Stimulated activated naive B cell treated with anti-CD40 and anti-IgM and Interleukin-4, amounts not matched to agents 10 μg/mL and 1 μg/mL and 100 μg/mL, for 72 hours (primary cell): Measurements from ENCODE around the gene DAAM1.
A peak's percentile ranks its signal among the peaks of the same experiment; 100 is the strongest.

ENCODE experiments used
- ATAC-seq, 2 donors: fragments of 150-1000 bp; cut with Tn5 transposase; replicated peaks; 2 replicates each; pipeline ENCODE4 v1.10.0; 2021; ENCODE audit warnings: moderate library complexity in 1 of 2
- DNase-seq: peaks from one replicate; pipeline ENCODE4 v3.0.0; 2021
- H3K27ac Mint-ChIP-seq: one replicate; pipeline ENCODE4 v1.8.0; 2022; ENCODE audit warnings: mild to moderate bottlenecking, mixed read lengths
- H3K27me3 Mint-ChIP-seq, 2 donors: one replicate each; pipeline ENCODE4 v1.8.0; 2022; ENCODE audit warnings: mixed read lengths in 2 of 2
- H3K36me3 Mint-ChIP-seq, 2 donors: one replicate each; pipeline ENCODE4 v1.8.0; 2022; ENCODE audit warnings: mixed read lengths in 2 of 2, mild to moderate bottlenecking in 1 of 2
- H3K4me1 Mint-ChIP-seq, 2 donors: one replicate each; pipeline ENCODE4 v1.8.0; 2022; ENCODE audit warnings: mixed read lengths in 2 of 2, mild to moderate bottlenecking in 1 of 2
- H3K4me3 Mint-ChIP-seq, 2 donors: one replicate each; pipeline ENCODE4 v1.8.0; 2022; ENCODE audit warnings: mild to moderate bottlenecking in 2 of 2, mixed read lengths in 2 of 2, moderate library complexity in 1 of 2
- H3K9me3 Mint-ChIP-seq, 2 donors: one replicate each; pipeline ENCODE4 v1.8.0; 2022; ENCODE audit warnings: mixed read lengths in 2 of 2, mild to moderate bottlenecking in 1 of 2

Gene DAAM1

DNA sequence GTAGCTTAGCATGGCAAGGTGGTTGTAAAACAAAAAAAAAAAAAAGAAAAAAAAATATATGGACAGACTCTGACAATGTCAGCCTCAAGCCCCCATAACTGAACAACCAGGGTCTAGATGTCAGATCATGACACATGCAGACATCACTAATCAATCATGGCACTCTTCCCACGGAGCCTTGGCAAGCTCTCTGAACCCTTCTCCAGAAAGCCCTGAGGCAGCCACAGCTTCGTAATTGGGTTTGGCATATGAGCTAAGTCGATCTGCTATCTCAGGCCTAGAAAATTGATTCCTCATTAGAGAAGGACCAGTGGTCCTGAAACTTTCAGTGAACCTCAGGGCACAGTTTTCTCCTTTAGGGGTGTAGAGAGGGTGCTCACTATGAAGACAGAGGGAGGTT, 164.5 kb downstream of the DAAM1 start:
- H3K27me3 Mint-ChIP-seq, result no peaks in the 10 kb centered on the region
- peaks cover 20 to 47% of the 10 kb centered on the region in 2 donors for H3K4me1 Mint-ChIP-seq
- DNase-seq (no peak), ATAC-seq (no peak)
- peaks cover 0 to 1% of the 10 kb centered on the region in 2 donors for H3K9me3 Mint-ChIP-seq
- peaks cover 12 to 19% of the 10 kb centered on the region in 2 donors for H3K36me3 Mint-ChIP-seq
- H3K27ac Mint-ChIP-seq, result no peak overlapping the region
- no peak overlapping the region for H3K4me3 Mint-ChIP-seq

DNA sequence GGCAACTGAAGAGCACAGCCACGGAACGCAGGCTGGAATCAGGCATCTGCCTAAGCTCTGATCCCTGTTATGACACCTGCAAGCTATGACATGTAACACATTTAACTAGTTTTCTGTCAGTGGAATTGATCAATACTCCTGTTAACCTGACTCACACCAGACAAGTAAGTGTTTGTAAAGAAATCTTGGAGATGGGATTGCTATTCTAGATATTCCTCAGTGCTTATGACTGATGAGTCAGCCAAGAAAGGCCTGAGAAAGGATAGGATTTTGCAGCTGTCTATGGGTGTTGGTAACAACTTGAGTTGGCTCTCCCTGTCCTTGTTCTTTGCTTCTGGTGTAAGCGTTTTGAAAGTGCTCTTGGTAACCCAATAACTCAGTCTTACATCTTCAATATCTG, 166.2 kb downstream of the DAAM1 start:
- H3K36me3 Mint-ChIP-seq, result peaks cover 11 to 19% of the 10 kb centered on the region in 2 donors
- H3K4me3 Mint-ChIP-seq, result no peak overlapping the region
- ATAC-seq (no peak), DNase-seq (no peak)
- no peaks in the 10 kb centered on the region for H3K27me3 Mint-ChIP-seq
- H3K4me1 Mint-ChIP-seq, result peaks cover 24 to 59% of the 10 kb centered on the region in 2 donors
- H3K27ac Mint-ChIP-seq, result no peak overlapping the region
- peaks cover 0 to 1% of the 10 kb centered on the region in 2 donors for H3K9me3 Mint-ChIP-seq

DNA sequence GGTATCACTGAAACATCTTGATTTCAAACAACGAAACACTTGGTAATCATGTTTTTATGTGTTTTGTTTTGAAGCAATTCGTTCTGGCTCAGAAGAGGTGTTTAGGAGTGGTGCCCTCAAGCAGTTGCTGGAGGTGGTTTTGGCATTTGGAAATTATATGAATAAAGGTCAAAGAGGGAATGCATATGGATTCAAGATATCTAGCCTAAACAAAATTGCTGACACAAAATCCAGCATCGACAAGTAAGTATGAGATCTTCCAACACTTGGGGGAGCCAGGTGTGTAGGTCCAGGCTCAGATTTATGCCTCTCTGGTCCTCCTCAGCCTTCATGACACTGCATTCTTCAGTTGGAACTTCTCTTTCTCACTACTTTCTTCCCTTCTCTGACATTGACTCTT, 166.6 kb downstream of the DAAM1 start:
- ATAC-seq (no peak), DNase-seq (no peak)
- Mint-ChIP-seq H3K27ac (no peak overlapping the region), H3K9me3 (peaks cover 0 to 1% of the 10 kb centered on the region in 2 donors), H3K4me1 (peaks cover 26 to 63% of the 10 kb centered on the region in 2 donors), H3K4me3 (no peak overlapping the region), H3K36me3 (peaks cover 11 to 19% of the 10 kb centered on the region in 2 donors), H3K27me3 (no peaks in the 10 kb centered on the region)

DNA sequence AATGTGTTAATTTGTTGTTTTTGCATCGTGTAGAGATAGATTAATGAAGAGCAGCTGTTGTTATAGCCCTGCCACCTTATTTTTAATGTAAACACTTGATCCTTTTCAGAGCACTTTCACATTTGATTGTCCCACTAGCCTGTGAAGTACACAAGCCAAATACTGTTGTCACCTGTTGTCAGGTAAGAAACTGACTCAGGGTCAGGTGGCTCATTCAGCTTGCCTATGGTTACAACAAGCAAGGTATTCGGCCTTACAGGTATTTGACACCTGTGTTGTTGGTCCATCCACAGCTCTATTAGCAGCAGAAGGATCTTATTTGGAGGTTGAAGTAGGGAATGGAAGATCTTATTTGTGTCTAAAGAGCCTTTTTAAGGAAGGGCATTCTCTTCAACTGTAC, 167.8 kb downstream of the DAAM1 start:
- H3K27me3 Mint-ChIP-seq, result no peaks in the 10 kb centered on the region
- H3K27ac Mint-ChIP-seq, result no peak overlapping the region
- no peak for DNase-seq
- peaks cover 34 to 76% of the 10 kb centered on the region in 2 donors for H3K4me1 Mint-ChIP-seq
- peaks cover 0 to 1% of the 10 kb centered on the region in 2 donors for H3K9me3 Mint-ChIP-seq
- no peak overlapping the region for H3K4me3 Mint-ChIP-seq
- peak; percentile 44 to 59 for ATAC-seq
- H3K36me3 Mint-ChIP-seq, result peaks cover 19% of the 10 kb centered on the region in 2 donors

DNA sequence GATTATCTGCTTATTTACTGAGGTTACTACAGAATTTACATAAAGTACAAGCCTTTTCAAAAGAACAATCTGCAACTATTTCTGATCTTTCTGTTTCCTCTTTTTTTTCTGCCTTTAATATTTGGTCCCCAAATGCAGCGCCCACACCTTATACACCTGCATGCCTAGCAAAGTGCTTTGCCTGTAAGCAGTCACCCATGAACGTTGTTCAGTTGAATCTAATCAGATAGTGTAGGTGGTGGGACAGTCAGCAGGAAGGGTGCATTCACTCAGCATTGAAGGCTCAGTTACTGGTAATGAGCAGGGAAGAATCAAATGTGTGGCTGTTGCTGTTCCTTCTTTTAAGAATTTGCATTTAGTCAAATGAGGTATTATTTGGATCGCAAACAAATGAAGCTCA, 168.3 kb downstream of the DAAM1 start:
- peak; percentile 47 for DNase-seq
- ATAC-seq, result peak; percentile 97
- peaks cover 0 to 1% of the 10 kb centered on the region in 2 donors for H3K9me3 Mint-ChIP-seq
- no peak overlapping the region for H3K27ac Mint-ChIP-seq
- H3K4me3 Mint-ChIP-seq, result peak overlapping the region; percentile 3 to 5
- H3K36me3 Mint-ChIP-seq, result peaks cover 19 to 22% of the 10 kb centered on the region in 2 donors
- H3K4me1 Mint-ChIP-seq, result peaks cover 37 to 79% of the 10 kb centered on the region in 2 donors
- H3K27me3 Mint-ChIP-seq, result no peaks in the 10 kb centered on the region

DNA sequence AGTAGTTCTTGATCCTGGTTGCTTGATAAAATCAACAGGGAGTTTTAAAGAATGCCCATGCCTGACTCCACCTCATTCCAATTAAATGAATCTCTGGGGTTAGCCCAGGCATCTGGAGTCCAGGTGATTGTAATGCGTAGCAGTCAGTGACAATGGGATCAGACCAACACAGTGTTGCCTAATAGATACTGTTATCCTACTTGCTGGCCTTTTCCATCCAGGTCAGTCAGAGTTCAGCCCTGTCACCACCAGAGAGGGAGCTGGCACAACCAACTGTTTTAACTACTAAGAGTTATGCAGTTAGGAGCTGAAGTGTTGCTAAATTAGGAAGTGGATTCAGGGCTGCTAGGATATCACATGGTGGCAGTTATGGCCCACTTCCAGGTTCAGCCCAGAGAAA, 169.6 kb downstream of the DAAM1 start:
- no peak for ATAC-seq
- DNase-seq, result no peak
- peaks cover 18 to 20% of the 10 kb centered on the region in 2 donors for H3K36me3 Mint-ChIP-seq

DNA sequence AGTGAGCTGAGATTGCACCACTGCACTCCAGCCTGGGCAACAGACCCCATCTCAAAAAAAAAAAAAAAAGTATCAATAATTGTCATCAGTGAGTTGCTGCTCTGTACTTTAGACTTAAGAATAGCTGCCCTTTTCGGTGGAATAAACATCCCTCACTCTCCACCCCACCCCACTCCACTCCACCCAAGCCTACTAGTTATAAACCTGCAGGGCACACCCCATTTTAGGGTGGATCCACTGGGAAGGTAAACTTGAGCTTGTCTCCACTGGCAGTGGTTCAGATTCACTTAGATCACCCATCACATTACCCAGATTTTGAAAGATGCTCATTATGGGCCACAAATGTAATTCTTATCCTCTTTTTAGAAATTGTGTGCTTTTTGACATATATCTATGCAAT, 170.3 kb downstream of the DAAM1 start:
- no peaks in the 10 kb centered on the region for H3K27me3 Mint-ChIP-seq
- H3K4me1 Mint-ChIP-seq, result peaks cover 35 to 73% of the 10 kb centered on the region in 2 donors
- peaks cover 17 to 20% of the 10 kb centered on the region in 2 donors for H3K36me3 Mint-ChIP-seq
- H3K27ac Mint-ChIP-seq, result no peak overlapping the region
- H3K9me3 Mint-ChIP-seq, result no peaks in the 10 kb centered on the region
- no peak overlapping the region for H3K4me3 Mint-ChIP-seq
- DNase-seq, result no peak
- ATAC-seq, result no peak

More for the DNA sequence above, 169.6 kb downstream of the DAAM1 start:
- Mint-ChIP-seq H3K27ac (no peak overlapping the region), H3K4me3 (no peak overlapping the region), H3K27me3 (no peaks in the 10 kb centered on the region), H3K4me1 (peaks cover 36 to 77% of the 10 kb centered on the region in 2 donors), H3K9me3 (peaks cover 0 to 1% of the 10 kb centered on the region in 2 donors)

DNA sequence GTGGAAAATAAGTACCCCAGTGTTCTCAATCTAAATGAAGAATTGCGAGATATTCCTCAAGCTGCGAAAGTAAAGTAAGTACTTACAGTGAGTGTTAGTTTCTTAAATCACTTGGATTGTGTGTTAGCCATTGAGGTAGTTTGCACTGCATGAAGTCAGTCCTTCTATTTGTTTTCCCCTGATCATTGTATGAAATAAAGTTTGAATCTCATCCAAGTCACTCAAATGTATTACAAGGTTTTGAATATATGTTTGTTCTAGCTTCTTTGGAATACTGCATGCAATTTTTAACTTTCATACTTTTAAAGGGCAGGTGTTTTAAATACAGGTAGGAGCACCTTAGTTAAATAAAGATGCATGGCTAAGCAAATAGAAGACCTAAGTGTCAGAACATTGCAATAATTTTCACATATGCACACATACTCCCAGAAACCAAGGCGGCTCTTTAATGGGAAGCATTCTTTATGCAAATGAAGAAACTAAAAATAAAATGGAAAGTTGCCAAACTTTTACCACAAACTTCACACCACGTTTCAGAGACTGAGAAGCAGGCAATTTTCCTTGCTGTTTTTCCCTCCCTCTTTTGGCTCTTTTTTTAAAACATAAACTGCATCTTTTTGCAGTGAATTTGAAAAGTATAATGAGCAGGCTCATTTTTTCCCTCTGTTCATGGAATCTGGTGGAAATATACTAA, 171.1 kb downstream of the DAAM1 start:
- no peak for ATAC-seq
- peaks cover 15 to 23% of the 10 kb centered on the region in 2 donors for H3K36me3 Mint-ChIP-seq
- peaks cover 34 to 65% of the 10 kb centered on the region in 2 donors for H3K4me1 Mint-ChIP-seq
- no peak overlapping the region for H3K27ac Mint-ChIP-seq
- no peak for DNase-seq
- no peaks in the 10 kb centered on the region for H3K9me3 Mint-ChIP-seq
- no peak overlapping the region for H3K4me3 Mint-ChIP-seq
- no peaks in the 10 kb centered on the region for H3K27me3 Mint-ChIP-seq

DNA sequence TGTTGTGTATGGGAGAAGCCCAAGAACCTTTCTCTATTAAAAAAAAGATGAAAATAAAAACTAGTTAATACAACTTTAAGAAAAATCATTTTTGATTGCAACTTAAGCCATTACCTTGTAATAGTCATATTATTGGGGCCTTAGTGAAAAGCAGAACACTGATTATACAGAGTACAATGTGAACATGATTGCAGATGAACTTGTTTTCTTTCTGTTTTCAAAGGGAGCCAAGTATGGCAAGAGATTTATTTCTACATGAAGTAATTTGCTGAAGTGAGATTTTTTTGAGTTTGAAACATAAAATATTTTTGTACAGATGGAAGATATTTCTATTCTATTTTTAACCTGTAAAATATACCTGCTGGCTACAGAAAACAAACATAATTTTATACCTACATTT, 171.8 kb downstream of the DAAM1 start:
- DNase-seq, result no peak
- no peak for ATAC-seq
- Mint-ChIP-seq H3K4me1 (peaks cover 34 to 60% of the 10 kb centered on the region in 2 donors), H3K36me3 (peaks cover 15 to 29% of the 10 kb centered on the region in 2 donors), H3K27ac (no peak overlapping the region), H3K9me3 (no peaks in the 10 kb centered on the region), H3K27me3 (no peaks in the 10 kb centered on the region), H3K4me3 (no peak overlapping the region)

DNA sequence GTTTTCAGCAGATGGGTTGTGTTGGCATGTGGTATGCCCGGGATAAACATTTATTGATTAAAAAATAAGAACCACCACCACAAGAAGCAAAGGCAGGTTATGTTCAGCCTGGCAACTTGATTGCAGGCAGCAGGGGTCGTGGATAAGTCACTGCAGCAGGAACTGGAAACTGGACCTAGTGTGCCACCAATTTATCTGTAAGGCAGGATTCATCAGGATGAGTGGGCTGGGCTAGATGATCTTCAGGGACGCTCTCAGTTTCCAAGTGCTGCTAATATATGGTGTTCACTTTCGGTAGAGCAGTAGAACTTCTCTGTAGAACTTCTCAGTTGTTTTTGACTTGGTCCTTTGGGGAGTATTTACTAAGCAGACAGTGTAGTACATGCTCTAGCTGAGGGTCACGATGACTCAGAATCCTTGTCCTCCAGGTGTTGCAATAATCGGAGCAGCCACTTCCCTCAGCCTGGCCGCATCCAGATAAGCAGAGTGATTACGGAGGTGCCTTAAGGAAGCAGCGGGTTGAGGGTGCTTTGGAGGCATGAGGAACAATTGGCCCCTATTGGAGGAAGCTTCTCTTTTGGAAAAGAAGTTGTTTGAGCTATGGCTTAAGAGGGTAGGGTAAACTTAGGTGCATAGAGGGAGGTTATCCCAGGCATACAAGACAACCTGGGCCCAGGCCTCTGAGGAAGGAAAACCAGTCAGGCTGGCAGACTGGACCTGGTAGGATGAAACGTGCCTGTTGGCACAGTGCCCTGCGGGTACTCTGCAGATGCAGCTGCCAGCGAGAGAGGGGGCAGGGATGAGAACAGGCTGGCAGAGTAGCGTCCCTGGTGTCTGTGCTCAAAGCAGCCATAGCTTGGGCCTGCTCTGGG, 172.7 kb downstream of the DAAM1 start:
- no peaks in the 10 kb centered on the region for H3K27me3 Mint-ChIP-seq
- H3K4me3 Mint-ChIP-seq, result no peak overlapping the region
- H3K36me3 Mint-ChIP-seq, result peaks cover 14 to 29% of the 10 kb centered on the region in 2 donors
- no peaks in the 10 kb centered on the region for H3K9me3 Mint-ChIP-seq
- peaks cover 33 to 51% of the 10 kb centered on the region in 2 donors for H3K4me1 Mint-ChIP-seq
- H3K27ac Mint-ChIP-seq, result peak overlapping the region; percentile 84
- ATAC-seq (peak in 1 of 2 donors; percentile 14), DNase-seq (no peak)

DNA sequence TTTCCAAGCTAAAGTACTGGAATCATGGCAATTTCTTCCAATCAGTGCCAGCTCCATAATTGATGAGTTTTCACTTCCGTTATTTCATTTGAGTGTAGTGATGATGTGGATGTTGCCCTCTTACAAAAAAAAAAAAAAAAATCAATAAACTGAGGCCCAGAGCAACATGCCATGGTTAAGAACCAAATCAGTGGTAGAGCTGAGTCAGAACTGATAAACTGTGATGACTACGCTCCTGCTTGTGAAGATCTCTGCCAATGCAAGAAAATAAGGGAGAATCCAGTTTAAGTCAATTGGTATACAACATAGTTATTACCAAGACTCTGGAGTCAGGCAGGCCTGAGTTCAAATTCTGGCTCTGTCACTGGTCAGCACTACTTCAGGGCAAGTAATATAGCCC, 174.0 kb downstream of the DAAM1 start:
- H3K9me3 Mint-ChIP-seq, result no peaks in the 10 kb centered on the region
- ATAC-seq (no peak), DNase-seq (no peak)
- peaks cover 19 to 37% of the 10 kb centered on the region in 2 donors for H3K4me1 Mint-ChIP-seq
- H3K27me3 Mint-ChIP-seq, result no peaks in the 10 kb centered on the region
- peaks cover 13 to 33% of the 10 kb centered on the region in 2 donors for H3K36me3 Mint-ChIP-seq
- no peak overlapping the region for H3K27ac Mint-ChIP-seq
- no peak overlapping the region for H3K4me3 Mint-ChIP-seq

DNA sequence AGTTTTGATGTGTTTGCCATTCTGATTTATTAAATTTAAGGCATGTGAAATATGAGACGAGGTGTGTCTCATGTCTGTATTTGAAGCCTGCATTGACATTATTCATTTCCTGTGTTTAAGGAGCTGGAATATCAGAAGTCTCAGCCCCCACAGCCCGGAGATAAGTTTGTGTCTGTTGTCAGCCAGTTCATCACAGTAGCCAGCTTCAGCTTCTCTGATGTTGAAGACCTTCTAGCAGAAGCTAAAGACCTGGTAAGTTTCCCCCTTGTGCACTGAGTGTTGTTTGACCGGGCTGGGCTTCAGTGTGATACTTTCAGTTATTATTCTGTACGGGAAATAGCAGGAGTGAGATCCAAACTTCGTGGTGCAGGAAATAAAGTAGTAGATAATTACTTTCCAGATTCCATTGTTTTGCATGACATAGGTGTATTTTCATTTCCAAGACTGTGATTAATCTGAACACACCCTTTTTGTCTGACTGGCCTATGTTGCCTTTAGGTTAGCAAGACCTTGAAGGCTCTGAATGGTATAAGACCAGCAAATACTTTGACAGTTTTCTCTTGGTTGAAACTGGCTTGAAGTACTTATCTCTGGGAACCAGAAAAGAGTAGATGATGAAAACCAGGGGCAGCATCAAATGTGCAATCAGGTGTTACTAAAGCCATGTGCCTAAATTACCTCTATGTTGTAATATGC, 175.2 kb downstream of the DAAM1 start:
- Mint-ChIP-seq H3K9me3 (no peaks in the 10 kb centered on the region), H3K27me3 (no peaks in the 10 kb centered on the region), H3K4me3 (no peak overlapping the region)

DNA sequence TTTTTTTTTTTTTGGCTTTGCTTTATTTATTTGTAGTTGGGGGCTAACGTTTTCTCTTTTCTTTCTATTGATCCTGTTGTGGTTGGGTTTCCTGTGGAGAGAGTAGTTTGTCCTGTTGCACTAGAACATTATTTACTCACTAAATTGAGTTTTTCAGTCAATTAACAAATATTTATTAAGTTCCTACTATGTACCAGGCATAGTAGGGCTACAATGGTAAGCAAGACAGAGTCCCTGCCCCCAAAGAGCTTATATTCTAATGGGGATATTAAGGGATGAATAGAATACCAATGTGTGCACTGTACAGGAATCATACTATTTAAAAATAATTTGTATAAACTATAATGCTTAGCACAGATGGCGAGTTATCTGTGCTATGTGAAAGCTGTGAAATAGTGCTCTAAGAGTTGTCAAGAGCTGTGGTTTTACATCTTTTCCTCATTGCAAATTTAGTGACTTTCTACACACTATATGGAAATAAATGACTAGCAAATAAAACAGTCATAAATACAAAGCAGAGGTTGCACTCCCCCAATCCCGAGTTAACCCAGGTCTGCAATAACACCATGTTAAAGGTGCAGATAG, 181.8 kb downstream of the DAAM1 start:
- DNase-seq (no peak), ATAC-seq (no peak)
- Mint-ChIP-seq H3K36me3 (peaks cover 11 to 16% of the 10 kb centered on the region in 2 donors), H3K4me3 (no peak overlapping the region), H3K9me3 (no peaks in the 10 kb centered on the region), H3K27ac (no peak overlapping the region), H3K4me1 (no peaks in the 10 kb centered on the region), H3K27me3 (no peaks in the 10 kb centered on the region)

More for the DNA sequence above, 175.2 kb downstream of the DAAM1 start:
- ATAC-seq (no peak), DNase-seq (no peak)
- H3K4me1 Mint-ChIP-seq, result peaks cover 16 to 30% of the 10 kb centered on the region in 2 donors
- peaks cover 15 to 40% of the 10 kb centered on the region in 2 donors for H3K36me3 Mint-ChIP-seq
- H3K27ac Mint-ChIP-seq, result no peak overlapping the region

DNA sequence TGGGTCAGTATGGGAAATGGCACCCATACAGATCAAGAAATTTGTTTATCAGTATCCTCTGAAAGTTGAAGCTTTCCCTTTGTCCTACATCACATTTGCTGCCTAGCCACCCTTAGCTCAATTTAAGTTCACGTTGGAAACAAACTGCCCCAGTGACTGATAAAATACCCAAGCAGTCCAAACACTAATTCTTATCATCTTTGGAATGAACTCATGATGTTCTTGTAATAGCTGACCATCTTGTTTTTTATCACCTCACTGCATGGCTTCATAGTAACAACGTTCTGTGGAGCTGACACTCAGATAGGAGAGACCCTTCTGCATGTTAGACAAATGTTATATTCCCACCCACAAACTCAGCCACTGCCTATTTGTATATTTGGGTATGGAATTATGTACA, 183.3 kb downstream of the DAAM1 start:
- Mint-ChIP-seq H3K9me3 (no peaks in the 10 kb centered on the region), H3K36me3 (peaks cover 11 to 16% of the 10 kb centered on the region in 2 donors), H3K27me3 (no peaks in the 10 kb centered on the region), H3K4me1 (no peaks in the 10 kb centered on the region), H3K4me3 (no peak overlapping the region), H3K27ac (no peak overlapping the region)
- no peak for ATAC-seq
- no peak for DNase-seq
